DND-41 (cell line): ENCODE measurements around the gene MAP2K5.

ENCODE experiments used
- CTCF ChIP-seq: IDR thresholded peaks from 2 replicates; pipeline ENCODE4 v1.5.1; 2012; ENCODE audit warnings: borderline replicate concordance, low read length, moderate library complexity, mild to moderate bottlenecking; ENCODE audit not compliant: poor library complexity, severe bottlenecking; ENCODE audit errors: extremely low read depth
- EZH2 ChIP-seq: IDR thresholded peaks from 3 replicates; pipeline ENCODE4 v1.6.1; 2012; ENCODE audit warnings: borderline replicate concordance, low read depth, mild to moderate bottlenecking, moderate library complexity, low read length, inconsistent platforms; ENCODE audit not compliant: severe bottlenecking

- TF ChIP-seq CTCF: no peak
- no peak for TF ChIP-seq EZH2
These were observed 278.7 kb downstream of the MAP2K5 start for GRCh38 chr15:67820992-67821783.
